Fibroblast of peridontal ligament (primary cell): Measurements from ENCODE around the gene OPN1MW3.
"Not testable (repeated sequence)": the region's sequence is repeated elsewhere in the genome, so short reads cannot be mapped to it uniquely, and the experiment has no call there.

ENCODE experiments used
- DNase-seq: peaks from one replicate; pipeline ENCODE4 v3.0.0-alpha.2; 2010; ENCODE audit errors: extremely low read depth

OPN1MW3 gene

GRCh38 chrX:154296731-154297130 lies 39.3 kb downstream of the OPN1MW3 start:
- no peak for DNase-seq

DNA sequence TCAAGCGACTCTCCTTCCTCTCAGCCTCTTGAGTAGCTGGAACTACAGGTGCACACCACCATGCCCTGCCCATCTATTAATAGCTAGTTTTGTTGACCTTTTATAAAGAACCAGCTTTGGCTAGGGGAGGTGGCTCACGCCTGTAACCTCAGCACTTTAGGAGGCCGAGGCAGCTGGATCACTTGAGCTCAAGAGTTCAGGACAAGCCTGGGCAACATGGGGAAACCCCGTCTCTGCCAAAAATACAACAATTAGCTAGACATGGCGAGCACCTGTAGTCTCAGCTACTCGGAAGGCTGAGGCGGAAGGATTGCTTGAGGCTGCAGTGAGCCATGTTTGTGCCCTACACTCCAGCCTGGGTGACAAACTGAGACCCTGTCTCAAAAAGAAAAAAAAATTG lies 40.9 kb downstream of the OPN1MW3 start:
- no peak for DNase-seq

DNA sequence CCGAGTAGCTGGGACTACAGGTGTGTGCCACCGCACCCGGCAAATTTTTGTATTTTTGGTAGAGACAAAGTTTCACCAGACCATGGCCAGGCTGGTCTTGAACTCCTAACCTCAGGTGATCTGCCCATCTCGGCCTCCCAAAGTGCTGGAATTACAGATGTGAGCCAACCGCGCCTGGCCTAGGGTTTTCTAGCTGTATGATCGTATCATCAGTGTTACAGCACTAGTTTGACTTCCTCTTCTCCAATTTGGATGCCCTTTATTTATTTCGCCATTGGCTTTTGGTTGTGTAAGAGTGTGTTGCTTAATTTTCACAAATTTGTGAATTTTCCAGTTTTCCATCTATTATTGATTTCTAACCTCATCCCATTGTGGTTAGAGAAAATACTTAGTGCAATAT lies 43.4 kb downstream of the OPN1MW3 start:
- no peak for DNase-seq

- not testable (repeated sequence) for DNase-seq
Measured at GRCh38 chrX:154302998-154303397, 45.6 kb downstream of the OPN1MW3 start.

GRCh38 chrX:154303476-154303875 lies 46.1 kb downstream of the OPN1MW3 start:
- no peak for DNase-seq

- no peak for DNase-seq
Measured at GRCh38 chrX:154304846-154305245, 47.5 kb downstream of the OPN1MW3 start.

DNA sequence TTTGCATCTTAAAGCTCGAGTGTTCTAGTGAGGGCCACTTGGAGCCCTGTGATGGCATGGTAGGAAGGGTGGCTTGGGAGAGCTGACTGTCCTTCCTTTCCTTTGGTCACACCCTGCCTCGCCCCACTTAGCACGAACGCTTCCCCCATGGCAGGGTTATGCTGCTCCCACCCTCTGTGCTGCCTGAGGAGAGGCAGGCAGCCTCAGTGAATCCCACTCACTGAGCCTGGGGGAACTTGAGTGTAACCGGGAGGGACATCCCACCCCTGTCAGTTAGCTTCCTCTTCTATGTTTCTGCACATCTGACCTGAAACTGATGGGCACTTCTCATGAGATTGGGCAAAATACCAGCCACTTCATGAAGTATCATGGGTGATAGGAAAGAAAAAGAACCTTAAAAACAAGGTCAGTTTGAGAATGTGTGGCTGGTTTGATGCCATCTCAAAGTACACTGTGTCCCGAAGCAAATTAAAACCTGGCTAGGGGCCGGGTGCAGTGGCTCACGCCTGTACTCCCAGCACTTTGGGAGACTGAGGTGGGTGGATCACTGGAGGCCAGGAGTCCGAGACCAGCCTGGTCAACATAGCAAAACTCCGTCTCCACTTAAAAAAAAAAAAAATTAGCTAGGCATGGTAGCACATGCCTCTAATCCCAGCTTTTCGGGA lies 48.3 kb downstream of the OPN1MW3 start:
- DNase-seq = no peak

- no peak for DNase-seq
Measured at GRCh38 chrX:154307202-154307601, 49.8 kb downstream of the OPN1MW3 start.

DNA sequence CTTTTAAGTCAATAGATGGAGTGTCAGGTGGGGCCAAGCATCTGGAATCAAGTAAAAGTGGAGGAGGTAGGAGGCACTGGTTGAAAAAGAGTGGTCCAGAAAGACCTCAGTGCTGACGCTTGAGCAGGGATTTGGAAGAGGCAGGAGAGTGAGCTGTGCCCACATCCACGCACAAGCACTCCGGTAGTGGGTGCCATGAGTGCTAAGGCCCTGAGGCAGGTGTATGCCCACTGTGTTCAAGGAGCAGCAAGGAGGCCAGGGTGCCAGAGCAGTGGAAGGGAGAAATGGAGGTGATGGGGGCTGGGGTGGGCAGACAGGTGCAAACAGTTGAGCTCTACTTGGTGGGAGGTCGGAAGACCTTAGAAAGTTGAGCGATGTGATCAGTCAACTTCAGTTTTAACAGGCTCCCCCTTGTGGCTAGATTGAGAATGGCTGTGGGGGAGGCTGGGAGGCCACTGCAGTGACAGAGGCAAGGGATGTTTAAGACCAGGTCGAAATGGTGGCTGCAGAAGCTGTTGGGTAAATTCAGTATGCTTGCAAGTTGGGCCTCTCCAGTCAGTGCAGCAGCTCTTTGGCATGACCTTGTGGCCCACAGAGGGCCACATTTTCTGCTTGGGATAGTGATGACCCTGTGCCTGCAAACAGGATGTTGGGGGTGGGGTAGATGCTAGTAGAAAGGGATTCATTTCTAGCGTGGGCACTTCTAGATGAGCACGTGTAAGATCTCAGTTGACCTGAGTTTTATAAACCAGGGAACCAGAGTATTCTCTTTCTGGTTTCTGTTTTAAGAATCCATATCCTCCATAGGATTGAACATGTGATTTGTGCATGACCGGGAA lies 50.9 kb downstream of the OPN1MW3 start:
- peak; percentile 23 for DNase-seq

- no peak for DNase-seq
Measured at GRCh38 chrX:154309041-154309775, 51.8 kb downstream of the OPN1MW3 start.

- no peak for DNase-seq
Measured at GRCh38 chrX:154310616-154311536, 53.5 kb downstream of the OPN1MW3 start.

- no peak for DNase-seq
Measured at GRCh38 chrX:154312116-154312515, 54.7 kb downstream of the OPN1MW3 start.

GRCh38 chrX:154313147-154313546 lies 55.8 kb downstream of the OPN1MW3 start:
- no peak for DNase-seq

- DNase-seq = no peak
Measured at GRCh38 chrX:154315416-154315815, 58.0 kb downstream of the OPN1MW3 start.

DNA sequence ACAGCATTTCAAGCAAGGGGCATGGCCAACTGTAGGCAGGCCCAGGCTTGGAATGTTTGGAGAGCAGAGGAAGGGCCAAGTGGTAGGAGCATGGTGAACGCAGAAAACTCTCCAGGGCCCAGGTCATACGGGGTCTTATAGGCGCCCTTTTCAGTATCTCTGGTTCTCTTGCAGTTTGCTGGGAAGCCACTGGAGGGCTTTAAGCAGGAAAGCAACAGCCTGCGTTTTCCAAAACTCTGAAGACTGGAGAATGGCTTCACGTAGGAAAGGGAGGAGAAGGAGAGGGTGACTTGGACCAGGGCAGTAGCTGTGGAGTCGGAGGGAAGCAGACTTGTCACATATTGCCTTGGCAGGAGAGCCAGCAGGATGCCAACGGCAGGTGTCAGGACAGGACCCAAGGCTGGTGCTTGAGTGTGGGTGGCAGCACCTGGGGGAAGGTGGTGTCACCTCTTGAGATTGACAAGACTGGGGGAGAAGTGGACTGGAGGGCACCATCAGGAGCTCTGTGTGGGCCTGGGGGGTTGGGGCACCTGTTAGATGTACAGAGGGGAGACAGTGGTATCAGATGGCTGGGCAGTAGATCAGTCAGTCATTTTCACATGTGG lies 60.1 kb downstream of the OPN1MW3 start:
- peak; percentile 24 for DNase-seq

GRCh38 chrX:154320406-154320805 lies 63.0 kb downstream of the OPN1MW3 start:
- no peak for DNase-seq
